Activated CD4-positive, CD25-positive, alpha-beta regulatory T cell (primary cell): Measurements from ENCODE around the gene ZNF83.

Source experiments
- DNase-seq, 4 experiments: peaks; one replicate each; lab custom pipeline; 2025; lab: John Stamatoyannopoulos, UW

The ZNF83 gene

DNA sequence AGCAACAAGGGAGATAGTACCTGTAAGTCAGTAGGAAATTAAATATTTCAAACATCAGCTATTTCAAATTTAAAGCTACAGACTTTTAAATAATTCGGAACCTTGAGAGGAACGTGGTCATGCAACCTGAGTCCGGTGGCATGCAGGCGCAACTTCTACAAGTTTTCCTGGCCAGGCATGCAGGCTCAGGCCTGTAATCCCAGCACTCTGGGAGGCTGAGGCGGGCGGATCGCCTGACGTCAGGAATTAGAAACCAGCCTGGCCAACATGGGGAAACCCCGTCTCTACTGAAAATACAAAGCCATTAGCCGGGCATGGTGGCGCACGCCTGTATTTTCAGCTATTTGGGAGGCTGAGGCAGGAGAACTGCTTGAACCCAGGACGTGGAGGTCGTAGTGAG lies 70.2 kb downstream of the ZNF83 start:
- DNase-seq = no peak

DNA sequence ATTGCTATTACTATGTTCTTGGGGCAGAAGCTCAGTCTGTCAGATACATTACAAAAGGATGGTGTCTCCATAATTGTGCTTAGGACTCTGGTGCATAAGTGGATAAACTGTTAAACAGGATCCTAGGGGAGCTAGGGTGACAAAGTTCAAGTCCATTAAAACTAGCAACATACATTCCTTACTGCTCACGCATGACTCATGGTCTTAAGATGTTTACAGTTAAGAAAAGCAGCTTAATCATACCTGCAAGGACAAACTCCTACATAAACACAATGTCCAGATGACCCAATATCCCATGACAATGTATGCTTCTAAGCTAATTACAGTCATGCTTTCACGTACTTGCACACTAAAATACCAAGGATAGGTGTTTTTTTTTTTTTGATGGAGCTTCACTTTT lies 71.6 kb downstream of the ZNF83 start:
- DNase-seq = no peak

DNA sequence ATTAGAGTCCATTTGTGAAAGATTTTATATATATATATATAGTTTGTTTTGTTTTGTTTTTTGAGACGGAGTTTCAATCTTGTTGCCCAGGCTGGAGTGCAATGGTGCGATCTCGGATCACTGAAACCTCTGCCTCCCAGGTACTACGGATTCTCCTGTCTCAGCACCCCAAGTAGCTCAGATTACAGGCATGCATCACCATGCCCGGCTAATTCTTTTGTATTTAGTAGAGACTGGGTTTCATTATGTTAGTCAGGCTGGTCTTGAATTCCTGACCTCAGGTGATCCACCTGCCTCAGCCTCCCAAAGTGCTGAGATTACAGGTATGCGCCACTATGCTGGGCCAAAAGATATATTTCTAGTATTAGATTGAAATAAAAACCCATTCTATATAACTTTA lies 72.0 kb downstream of the ZNF83 start:
- no peak for DNase-seq
